ENCODE results near the gene YTHDF1.
"Not testable (repeated sequence)": the region's sequence is repeated elsewhere in the genome, so short reads cannot be mapped to it uniquely, and the experiment has no call there.

YTHDF1 gene

GRCh38 chr20:63161176-63161651 is 54.7 kb downstream of the YTHDF1 start:
- no peak overlapping the region for H3K4me3 ChIP-seq (ENCODE audit: control insufficient read depth in 1 of 7, extremely low read depth in 1 of 7, insufficient read depth in 4 of 7, low read depth in 2 of 7, low read length in 6 of 7)
- no peak for DNase-seq
- H3K27me3 ChIP-seq (replicated peaks in 2 of 5; ENCODE audit: control insufficient read depth in 4 of 5, insufficient read depth in 5 of 5, low read length in 4 of 5), result peaks cover 0 to 51% (median 8%) of the 10 kb centered on the region in 5 experiments
- ChIA-PET CTCF (no interaction called here), POLR2A (no interaction called here)
- H3K27ac ChIP-seq (ENCODE audit: insufficient read depth in 1 of 2, low read depth in 1 of 2, low read length in 2 of 2, poor library complexity in 1 of 2, severe bottlenecking in 2 of 2), result no peak overlapping the region
- 87% methylated on average over 10 of the region's 11 CpGs for WGBS (ENCODE audit: insufficient coverage)
- no peaks in the 10 kb centered on the region for H3K4me1 ChIP-seq (ENCODE audit: control extremely low read depth in 1 of 4, control insufficient read depth in 4 of 4, insufficient read depth in 4 of 4, low read length in 3 of 4)
- no peaks in the 10 kb centered on the region for H3K36me3 ChIP-seq (ENCODE audit: control insufficient read depth in 4 of 4, insufficient read depth in 4 of 4, low read length in 3 of 4)
- no peaks in the 10 kb centered on the region for H3K9me3 ChIP-seq (ENCODE audit: control extremely low read depth in 1 of 5, control insufficient read depth in 4 of 5, insufficient read depth in 2 of 5, low read depth in 1 of 5, low read length in 4 of 5)

- POLR2A ChIA-PET, result no interaction called here
- no peaks in the 10 kb centered on the region for H3K36me3 ChIP-seq (ENCODE audit: control insufficient read depth in 4 of 4, insufficient read depth in 4 of 4, low read length in 3 of 4)
- CTCF ChIA-PET, result no interaction called here
- DNase-seq, result no peak
- H3K4me1 ChIP-seq (ENCODE audit: control extremely low read depth in 1 of 4, control insufficient read depth in 4 of 4, insufficient read depth in 4 of 4, low read length in 3 of 4), result no peaks in the 10 kb centered on the region
- no peaks in the 10 kb centered on the region for H3K9me3 ChIP-seq (ENCODE audit: control extremely low read depth in 1 of 5, control insufficient read depth in 4 of 5, insufficient read depth in 2 of 5, low read depth in 1 of 5, low read length in 4 of 5)
- peaks cover 0 to 53% (median 11%) of the 10 kb centered on the region in 5 experiments for H3K27me3 ChIP-seq (replicated peaks in 2 of 5; ENCODE audit: control insufficient read depth in 4 of 5, insufficient read depth in 5 of 5, low read length in 4 of 5)
- H3K4me3 ChIP-seq (ENCODE audit: control insufficient read depth in 1 of 7, extremely low read depth in 1 of 7, insufficient read depth in 4 of 7, low read depth in 2 of 7, low read length in 6 of 7), result no peak overlapping the region
- H3K27ac ChIP-seq (ENCODE audit: insufficient read depth in 1 of 2, low read depth in 1 of 2, low read length in 2 of 2, poor library complexity in 1 of 2, severe bottlenecking in 2 of 2), result no peak overlapping the region
- WGBS (ENCODE audit: insufficient coverage), result 89% methylated on average over 9 of the region's 10 CpGs
Observed at GRCh38 chr20:63160641-63161175, 55.2 kb downstream of the YTHDF1 start.

- POLR2A ChIA-PET, result no interaction called here
- no peak overlapping the region for H3K27ac ChIP-seq (ENCODE audit: insufficient read depth in 1 of 2, low read depth in 1 of 2, low read length in 2 of 2, poor library complexity in 1 of 2, severe bottlenecking in 2 of 2)
- H3K9me3 ChIP-seq (ENCODE audit: control extremely low read depth in 1 of 5, control insufficient read depth in 4 of 5, insufficient read depth in 2 of 5, low read depth in 1 of 5, low read length in 4 of 5), result no peaks in the 10 kb centered on the region
- H3K36me3 ChIP-seq (ENCODE audit: control insufficient read depth in 4 of 4, insufficient read depth in 4 of 4, low read length in 3 of 4), result no peaks in the 10 kb centered on the region
- no peak for DNase-seq
- 86% methylated on average over 8 of the region's 10 CpGs for WGBS (ENCODE audit: insufficient coverage)
- CTCF ChIA-PET, result no interaction called here
- no peaks in the 10 kb centered on the region for H3K4me1 ChIP-seq (ENCODE audit: control extremely low read depth in 1 of 4, control insufficient read depth in 4 of 4, insufficient read depth in 4 of 4, low read length in 3 of 4)
- peaks cover 0 to 60% (median 11%) of the 10 kb centered on the region in 5 experiments for H3K27me3 ChIP-seq (replicated peaks in 2 of 5; ENCODE audit: control insufficient read depth in 4 of 5, insufficient read depth in 5 of 5, low read length in 4 of 5)
- no peak overlapping the region for H3K4me3 ChIP-seq (ENCODE audit: control insufficient read depth in 1 of 7, extremely low read depth in 1 of 7, insufficient read depth in 4 of 7, low read depth in 2 of 7, low read length in 6 of 7)
Observed at GRCh38 chr20:63159826-63160640, 55.9 kb downstream of the YTHDF1 start.

GRCh38 chr20:63159251-63159650 is 56.7 kb downstream of the YTHDF1 start:
- 93% methylated on average over 19 of the region's 20 CpGs for WGBS (ENCODE audit: insufficient coverage)
- H3K36me3 ChIP-seq (ENCODE audit: control insufficient read depth in 4 of 4, insufficient read depth in 4 of 4, low read length in 3 of 4); H3K4me1 ChIP-seq (ENCODE audit: control extremely low read depth in 1 of 4, control insufficient read depth in 4 of 4, insufficient read depth in 4 of 4, low read length in 3 of 4); DNase-seq; H3K4me3 ChIP-seq (ENCODE audit: control insufficient read depth in 1 of 7, extremely low read depth in 1 of 7, insufficient read depth in 4 of 7, low read depth in 2 of 7, low read length in 6 of 7); H3K9me3 ChIP-seq (ENCODE audit: control extremely low read depth in 1 of 5, control insufficient read depth in 4 of 5, insufficient read depth in 2 of 5, low read depth in 1 of 5, low read length in 4 of 5); H3K27ac ChIP-seq (ENCODE audit: insufficient read depth in 1 of 2, low read depth in 1 of 2, low read length in 2 of 2, poor library complexity in 1 of 2, severe bottlenecking in 2 of 2); CTCF ChIA-PET; POLR2A ChIA-PET: not testable (repeated sequence)
- H3K27me3 ChIP-seq (replicated peaks in 2 of 5; ENCODE audit: control insufficient read depth in 4 of 5, insufficient read depth in 5 of 5, low read length in 4 of 5), result peaks cover 0 to 62% (median 13%) of the 10 kb centered on the region in 5 experiments

- 91% methylated on average over 14 of the region's 14 CpGs for WGBS (ENCODE audit: insufficient coverage)
- CTCF ChIA-PET, result no interaction called here
Observed at GRCh38 chr20:63158845-63159244, 57.1 kb downstream of the YTHDF1 start.

GRCh38 chr20:63158352-63158751 is 57.6 kb downstream of the YTHDF1 start:
- no peaks in the 10 kb centered on the region for H3K36me3 ChIP-seq (ENCODE audit: control insufficient read depth in 4 of 4, insufficient read depth in 4 of 4, low read length in 3 of 4)
- H3K27ac ChIP-seq (ENCODE audit: insufficient read depth in 1 of 2, low read depth in 1 of 2, low read length in 2 of 2, poor library complexity in 1 of 2, severe bottlenecking in 2 of 2), result no peak overlapping the region
- peaks cover 0 to 62% (median 10%) of the 10 kb centered on the region in 5 experiments for H3K27me3 ChIP-seq (replicated peaks in 2 of 5; ENCODE audit: control insufficient read depth in 4 of 5, insufficient read depth in 5 of 5, low read length in 4 of 5)
- H3K4me1 ChIP-seq (ENCODE audit: control extremely low read depth in 1 of 4, control insufficient read depth in 4 of 4, insufficient read depth in 4 of 4, low read length in 3 of 4), result no peaks in the 10 kb centered on the region
- H3K9me3 ChIP-seq (ENCODE audit: control extremely low read depth in 1 of 5, control insufficient read depth in 4 of 5, insufficient read depth in 2 of 5, low read depth in 1 of 5, low read length in 4 of 5), result no peaks in the 10 kb centered on the region
- H3K4me3 ChIP-seq (ENCODE audit: control insufficient read depth in 1 of 7, extremely low read depth in 1 of 7, insufficient read depth in 4 of 7, low read depth in 2 of 7, low read length in 6 of 7), result no peak overlapping the region
- CTCF ChIA-PET, result no interaction called here
- POLR2A ChIA-PET, result no interaction called here
- WGBS (ENCODE audit: insufficient coverage), result 94% methylated on average over 2 of the region's 2 CpGs
- DNase-seq, result no peak

More at GRCh38 chr20:63158845-63159244, 57.1 kb downstream of the YTHDF1 start:
- Histone ChIP-seq H3K27ac (ENCODE audit: insufficient read depth in 1 of 2, low read depth in 1 of 2, low read length in 2 of 2, poor library complexity in 1 of 2, severe bottlenecking in 2 of 2) (no peak overlapping the region), H3K36me3 (ENCODE audit: control insufficient read depth in 4 of 4, insufficient read depth in 4 of 4, low read length in 3 of 4) (no peaks in the 10 kb centered on the region), H3K9me3 (ENCODE audit: control extremely low read depth in 1 of 5, control insufficient read depth in 4 of 5, insufficient read depth in 2 of 5, low read depth in 1 of 5, low read length in 4 of 5) (no peaks in the 10 kb centered on the region), H3K4me1 (ENCODE audit: control extremely low read depth in 1 of 4, control insufficient read depth in 4 of 4, insufficient read depth in 4 of 4, low read length in 3 of 4) (no peaks in the 10 kb centered on the region), H3K4me3 (ENCODE audit: control insufficient read depth in 1 of 7, extremely low read depth in 1 of 7, insufficient read depth in 4 of 7, low read depth in 2 of 7, low read length in 6 of 7) (no peak overlapping the region), H3K27me3 (replicated peaks in 2 of 5; ENCODE audit: control insufficient read depth in 4 of 5, insufficient read depth in 5 of 5, low read length in 4 of 5) (peaks cover 0 to 62% (median 10%) of the 10 kb centered on the region in 5 experiments)
- no peak for DNase-seq
- POLR2A ChIA-PET, result no interaction called here

- peaks cover 0 to 62% (median 12%) of the 10 kb centered on the region in 5 experiments for H3K27me3 ChIP-seq (replicated peaks in 2 of 5; ENCODE audit: control insufficient read depth in 4 of 5, insufficient read depth in 5 of 5, low read length in 4 of 5)
- H3K27ac ChIP-seq (ENCODE audit: insufficient read depth in 1 of 2, low read depth in 1 of 2, low read length in 2 of 2, poor library complexity in 1 of 2, severe bottlenecking in 2 of 2); POLR2A ChIA-PET; H3K36me3 ChIP-seq (ENCODE audit: control insufficient read depth in 4 of 4, insufficient read depth in 4 of 4, low read length in 3 of 4); H3K4me1 ChIP-seq (ENCODE audit: control extremely low read depth in 1 of 4, control insufficient read depth in 4 of 4, insufficient read depth in 4 of 4, low read length in 3 of 4); DNase-seq; H3K9me3 ChIP-seq (ENCODE audit: control extremely low read depth in 1 of 5, control insufficient read depth in 4 of 5, insufficient read depth in 2 of 5, low read depth in 1 of 5, low read length in 4 of 5); CTCF ChIA-PET; H3K4me3 ChIP-seq (ENCODE audit: control insufficient read depth in 1 of 7, extremely low read depth in 1 of 7, insufficient read depth in 4 of 7, low read depth in 2 of 7, low read length in 6 of 7): not testable (repeated sequence)
- 90% methylated on average over 12 of the region's 13 CpGs for WGBS (ENCODE audit: insufficient coverage)
Observed at GRCh38 chr20:63157431-63157830, 58.5 kb downstream of the YTHDF1 start.

Data from common myeloid progenitor, CD34-positive (primary cell).